Measurements from ENCODE around the gene MRTFA.
"Not testable (repeated sequence)": the region's sequence is repeated elsewhere in the genome, so short reads cannot be mapped to it uniquely, and the experiment has no call there.

The MRTFA gene

GRCh38 chr22:40500465-40500786 is 136.1 kb downstream of the MRTFA start:
- in situ Hi-C loops (cut with HindIII; ENCODE audit: low sequenced_read_pairs), result not testable (repeated sequence)

GRCh38 chr22:40499209-40499623 is 137.3 kb downstream of the MRTFA start:
- in situ Hi-C loops (cut with HindIII; ENCODE audit: low sequenced_read_pairs), result no loop called here

- in situ Hi-C loops (cut with HindIII; ENCODE audit: low sequenced_read_pairs), result no loop called here
Observed at GRCh38 chr22:40498420-40499208, 137.9 kb downstream of the MRTFA start.

GRCh38 chr22:40493441-40493840 is 143.1 kb downstream of the MRTFA start:
- in situ Hi-C loops (cut with HindIII; ENCODE audit: low sequenced_read_pairs), result no loop called here

- in situ Hi-C loops (cut with HindIII; ENCODE audit: low sequenced_read_pairs), result no loop called here
Observed at GRCh38 chr22:40491990-40492631, 144.4 kb downstream of the MRTFA start.

GRCh38 chr22:40487663-40488249 is 148.8 kb downstream of the MRTFA start:
- in situ Hi-C loops (cut with HindIII; ENCODE audit: low sequenced_read_pairs), result no loop called here

- in situ Hi-C loops (cut with HindIII; ENCODE audit: low sequenced_read_pairs), result no loop called here
Observed at GRCh38 chr22:40486962-40487602, 149.4 kb downstream of the MRTFA start.

- in situ Hi-C loops (cut with HindIII; ENCODE audit: low sequenced_read_pairs), result no loop called here
Observed at GRCh38 chr22:40485813-40486667, 150.5 kb downstream of the MRTFA start.

GRCh38 chr22:40484906-40485669 is 151.4 kb downstream of the MRTFA start:
- in situ Hi-C loops (cut with HindIII; ENCODE audit: low sequenced_read_pairs), result no loop called here

- in situ Hi-C loops (cut with HindIII; ENCODE audit: low sequenced_read_pairs), result no loop called here
Observed at GRCh38 chr22:40482886-40483285, 153.6 kb downstream of the MRTFA start.

GRCh38 chr22:40482391-40482790 is 154.1 kb downstream of the MRTFA start:
- in situ Hi-C loops (cut with HindIII; ENCODE audit: low sequenced_read_pairs), result no loop called here

GRCh38 chr22:40480996-40481395 is 155.5 kb downstream of the MRTFA start:
- in situ Hi-C loops (cut with HindIII; ENCODE audit: low sequenced_read_pairs), result no loop called here

- in situ Hi-C loops (cut with HindIII; ENCODE audit: low sequenced_read_pairs), result no loop called here
Observed at GRCh38 chr22:40479887-40480538, 156.5 kb downstream of the MRTFA start.

- in situ Hi-C loops (cut with HindIII; ENCODE audit: low sequenced_read_pairs), result no loop called here
Observed at GRCh38 chr22:40479126-40479800, 157.3 kb downstream of the MRTFA start.

GRCh38 chr22:40478338-40479125 is 158.0 kb downstream of the MRTFA start:
- in situ Hi-C loops (cut with HindIII; ENCODE audit: low sequenced_read_pairs), result no loop called here

- in situ Hi-C loops (cut with HindIII; ENCODE audit: low sequenced_read_pairs), result no loop called here
Observed at GRCh38 chr22:40477683-40478337, 158.7 kb downstream of the MRTFA start.

GRCh38 chr22:40476341-40476740 is 160.2 kb downstream of the MRTFA start:
- in situ Hi-C loops (cut with HindIII; ENCODE audit: low sequenced_read_pairs), result no loop called here

- in situ Hi-C loops (cut with HindIII; ENCODE audit: low sequenced_read_pairs), result no loop called here
Observed at GRCh38 chr22:40473703-40474102, 162.8 kb downstream of the MRTFA start.
